Prostate gland (tissue), 2 donors: ENCODE measurements around the gene TNFSF13B.

Source experiments
- CTCF ChIP-seq, 4 experiments: fragments of 200-600 bp in 2 of 4; fragments of 450-650 bp in 2 of 4; sonication (generic) in 2 of 4; IDR thresholded peaks; 1 replicate in 3 of 4; 2 replicates in 1 of 4; pipeline ENCODE4 v1.5.1; 2016 to 2019; ENCODE audit warnings: antibody characterized with exemption in 4 of 4, mild to moderate bottlenecking in 2 of 4, moderate library complexity in 2 of 4
- POLR2A ChIP-seq: fragments of 450-650 bp; IDR thresholded peaks from one replicate; pipeline ENCODE4 v1.6.1; 2016; ENCODE audit warnings: antibody characterized with exemption, mild to moderate bottlenecking
- POLR2AphosphoS5 ChIP-seq: sonication (generic); formaldehyde crosslinking; IDR thresholded peaks from one replicate; pipeline ENCODE4 v1.6.1; 2017; ENCODE audit warnings: antibody characterized with exemption

GRCh38 chr13:108349269-108349668 is 79.8 kb downstream of the TNFSF13B start:
- TF ChIP-seq POLR2AphosphoS5: no peak
- no peak for TF ChIP-seq CTCF (IDR thresholded peaks at IDR 0.05)
- TF ChIP-seq POLR2A: no peak
